GM19452 (cell line): ENCODE measurements around the gene CCDC192.
A peak's percentile ranks its signal among the peaks of the same experiment; 100 is the strongest.
"Not testable (repeated sequence)": the region's sequence is repeated elsewhere in the genome, so short reads cannot be mapped to it uniquely, and the experiment has no call there.

Experiments
- ATAC-seq: cut with Tn5 transposase; IDR thresholded peaks from one replicate; pipeline ENCODE4 v1.9.1; 2021; ENCODE audit not compliant: unreplicated experiment

The CCDC192 gene

DNA sequence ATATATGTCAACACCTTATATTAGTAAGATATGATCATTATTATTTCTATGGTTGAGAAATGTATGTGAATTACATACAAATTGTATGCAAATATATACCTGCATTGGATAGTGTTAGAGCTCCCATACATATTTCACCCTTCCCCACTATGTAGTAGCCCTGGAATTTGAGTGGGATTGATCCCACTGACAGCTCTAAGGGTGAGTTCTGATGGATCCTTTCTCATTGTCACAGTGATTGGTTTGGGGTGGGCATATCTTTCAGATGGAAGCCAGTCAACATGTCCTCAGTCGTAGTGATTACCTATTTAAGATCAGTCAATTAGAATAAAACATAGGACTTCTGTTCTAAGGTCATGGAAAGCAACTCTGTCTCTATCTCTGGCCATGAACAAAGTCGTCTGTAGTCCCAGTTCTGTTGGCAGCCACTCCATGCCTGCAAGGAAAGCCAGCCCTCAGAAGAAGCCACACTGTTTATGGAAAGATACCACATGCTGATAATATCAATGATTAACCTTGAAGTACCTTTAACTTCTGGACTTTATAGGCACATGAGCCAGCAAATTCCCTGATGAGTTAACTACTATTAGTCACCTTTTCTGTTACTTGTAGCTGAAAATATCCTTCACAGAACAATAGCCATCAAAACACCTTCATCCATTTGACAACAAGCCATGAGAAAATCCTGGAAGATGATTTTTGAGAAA lies 5.1 kb upstream of the CCDC192 start:
- no peak for ATAC-seq

DNA sequence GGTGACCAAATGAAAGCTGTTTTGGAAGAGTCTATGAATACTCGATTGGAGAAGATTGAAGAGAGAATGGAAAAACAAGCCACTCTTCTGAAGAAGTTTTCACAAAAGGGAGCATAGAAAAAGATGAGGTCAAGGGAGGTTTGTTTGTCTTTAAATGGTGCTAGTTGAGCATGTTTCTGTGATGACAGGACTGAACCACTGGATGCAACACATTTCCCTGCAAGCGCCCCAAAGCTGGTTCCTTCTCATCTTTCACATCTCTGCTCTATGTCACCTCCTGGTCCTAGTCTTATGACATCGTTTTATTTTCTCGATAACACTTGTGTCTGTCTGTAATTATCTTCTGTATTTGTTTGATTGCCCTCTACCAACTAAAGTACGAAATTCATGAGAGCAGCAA lies 3.8 kb upstream of the CCDC192 start:
- ATAC-seq: no peak

GRCh38 chr5:127700237-127700766 lies 2.9 kb upstream of the CCDC192 start:
- ATAC-seq: no peak

DNA sequence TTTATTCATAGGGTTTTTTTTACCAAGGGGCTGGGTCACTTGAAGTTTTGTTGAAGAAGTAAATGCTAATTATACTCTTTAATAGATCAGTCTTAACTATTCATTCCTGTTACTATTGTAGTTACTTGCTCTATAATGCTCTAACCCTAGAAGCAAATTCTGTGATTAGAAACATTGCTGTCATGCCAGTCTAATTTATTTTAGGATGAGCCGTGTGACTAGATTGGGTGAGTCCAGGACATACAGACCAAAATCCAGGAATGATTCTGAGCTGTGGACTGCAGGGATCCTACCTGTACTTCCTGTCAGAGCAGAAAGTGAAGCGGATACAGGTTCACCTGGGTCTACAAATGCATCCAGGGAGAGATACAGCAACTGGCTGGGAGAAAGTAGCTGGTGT lies 757 bp upstream of the CCDC192 start:
- ATAC-seq: no peak

DNA sequence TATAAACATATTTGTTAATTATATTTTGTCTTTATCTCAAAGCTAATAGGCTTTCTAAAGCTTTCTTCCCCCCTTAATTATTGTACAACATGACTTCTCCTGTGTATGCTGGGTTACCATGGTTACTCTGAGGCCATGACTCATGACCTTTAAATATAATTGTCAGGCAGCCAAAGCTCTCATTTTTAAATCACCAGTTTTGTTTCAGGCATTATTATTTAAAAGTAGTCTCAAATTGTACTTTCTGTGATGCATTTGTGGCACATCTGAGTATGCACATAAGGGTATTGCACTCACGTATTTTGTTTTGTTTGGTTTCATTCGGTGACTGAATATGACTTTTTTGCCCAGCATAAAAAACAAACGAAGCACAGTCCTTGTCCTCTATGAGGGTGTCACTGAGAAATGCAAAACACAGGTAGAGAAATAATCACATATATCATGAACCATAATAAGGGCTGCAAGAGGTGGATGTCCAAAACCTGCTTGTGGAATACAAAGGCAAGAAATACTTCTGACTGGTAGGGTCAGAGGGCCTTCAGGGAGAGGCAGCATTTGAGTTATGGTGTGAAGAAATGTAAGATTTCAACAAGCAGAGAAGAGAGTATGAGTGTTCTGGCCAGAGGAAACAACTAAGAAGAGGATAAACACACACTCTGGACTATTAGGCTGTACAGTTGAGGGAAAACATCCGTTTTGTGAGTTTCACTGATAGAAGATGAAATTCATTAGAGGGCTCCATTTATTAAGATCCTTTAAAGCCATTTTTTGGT lies 2.1 kb downstream of the CCDC192 start:
- ATAC-seq: no peak

- no peak for ATAC-seq
These were observed 3.5 kb downstream of the CCDC192 start for GRCh38 chr5:127706691-127707090.

DNA sequence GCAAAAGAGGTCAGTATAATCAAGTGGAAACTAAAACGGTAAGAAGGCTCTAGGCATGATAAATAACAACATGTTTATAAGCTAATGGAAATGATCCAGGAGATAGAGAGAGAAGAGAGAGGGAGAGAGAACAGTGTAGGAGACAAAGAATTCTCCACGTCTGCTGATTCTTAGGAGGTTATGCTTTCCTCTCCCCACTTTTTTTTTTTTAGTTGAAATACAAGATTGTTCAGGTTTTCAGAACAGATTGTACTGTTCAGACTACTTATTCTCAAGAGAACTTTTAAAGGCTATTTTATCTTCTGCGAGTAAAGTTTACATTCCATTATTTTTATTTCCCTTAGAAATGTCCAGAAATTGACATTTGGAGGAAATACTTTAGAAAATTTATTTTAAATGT lies 4.0 kb downstream of the CCDC192 start:
- ATAC-seq: no peak

- peak; percentile 56 for ATAC-seq
These were observed 9.9 kb downstream of the CCDC192 start for GRCh38 chr5:127713083-127713482.

GRCh38 chr5:127718181-127718580 lies 15.0 kb downstream of the CCDC192 start:
- no peak for ATAC-seq

DNA sequence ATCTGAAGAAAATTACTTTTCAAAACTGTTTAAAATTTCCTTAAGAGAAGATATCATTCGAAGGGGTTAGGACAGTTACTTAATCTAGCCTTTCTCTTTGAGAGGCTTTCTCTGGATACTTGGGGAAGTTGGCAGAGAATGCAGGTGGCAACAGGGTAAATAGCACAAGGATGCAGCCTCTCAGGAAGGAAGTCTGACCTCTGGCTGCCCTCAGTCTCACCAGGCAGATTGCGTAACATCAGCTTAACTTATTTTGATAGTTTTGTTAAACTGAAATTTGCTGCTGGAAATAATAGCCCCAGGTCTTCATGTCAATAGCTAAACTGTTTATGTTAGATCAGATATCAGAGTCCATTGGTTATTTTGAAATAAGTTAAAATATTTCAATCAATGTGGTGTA lies 20.4 kb downstream of the CCDC192 start:
- ATAC-seq: no peak

DNA sequence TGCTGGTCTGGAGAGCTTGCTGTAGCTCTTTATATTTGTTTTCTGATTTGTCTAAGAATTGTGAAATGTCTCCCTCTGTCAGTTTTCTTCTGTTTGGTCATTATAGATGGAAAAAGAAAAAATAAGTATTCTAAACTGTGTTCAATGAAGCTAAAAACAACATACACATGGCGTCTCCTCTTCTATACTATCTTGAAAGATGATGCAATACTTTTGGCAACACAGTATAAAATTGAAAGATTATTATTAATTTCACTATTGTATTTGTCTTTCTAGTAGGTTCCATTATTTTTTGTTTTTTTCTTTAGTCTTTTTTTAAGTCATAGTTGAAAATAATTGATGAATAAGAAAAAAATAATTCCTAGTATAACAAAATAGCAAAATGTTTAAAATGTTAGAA lies 22.5 kb downstream of the CCDC192 start:
- ATAC-seq: no peak

DNA sequence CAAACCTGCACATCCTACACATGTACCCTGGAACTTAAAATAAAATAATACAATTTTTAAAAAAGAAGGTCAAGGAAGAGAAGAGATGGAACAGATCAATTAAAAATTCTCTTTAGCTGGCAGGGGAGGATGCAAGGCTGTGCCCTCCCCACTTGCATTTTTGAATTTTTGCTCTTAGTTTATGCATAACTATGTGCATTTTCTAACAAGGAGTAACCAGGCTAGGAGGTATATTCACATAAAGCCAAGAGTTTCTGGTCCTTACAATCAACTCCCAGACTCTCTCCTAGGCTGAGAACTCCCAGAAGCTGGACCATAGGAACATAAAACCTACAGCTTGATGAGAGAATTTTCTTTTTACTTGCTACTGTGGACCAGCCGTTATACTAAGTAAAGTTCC lies 29.8 kb downstream of the CCDC192 start:
- no peak for ATAC-seq

DNA sequence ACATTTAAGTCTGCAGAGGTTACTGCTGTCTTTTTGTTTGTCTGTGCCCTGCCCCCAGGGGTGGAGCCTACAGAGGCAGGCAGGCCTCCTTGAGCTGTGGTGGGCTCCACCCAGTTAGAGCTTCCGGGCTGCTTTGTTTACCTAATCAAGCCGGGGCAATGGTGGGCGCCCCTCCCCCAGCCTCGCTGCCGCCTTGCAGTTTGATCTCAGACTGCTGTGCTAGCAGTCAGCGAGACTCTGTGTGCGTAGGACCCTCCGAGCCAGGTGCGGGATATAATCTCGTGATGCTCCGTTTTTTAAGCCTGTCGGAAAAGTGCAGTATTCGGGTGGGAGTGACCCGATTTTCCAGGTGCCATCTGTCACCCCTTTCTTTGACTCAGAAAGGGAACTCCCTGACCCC lies 36.2 kb downstream of the CCDC192 start:
- not testable (repeated sequence) for ATAC-seq

GRCh38 chr5:127739807-127740384 lies 36.7 kb downstream of the CCDC192 start:
- ATAC-seq: no peak

DNA sequence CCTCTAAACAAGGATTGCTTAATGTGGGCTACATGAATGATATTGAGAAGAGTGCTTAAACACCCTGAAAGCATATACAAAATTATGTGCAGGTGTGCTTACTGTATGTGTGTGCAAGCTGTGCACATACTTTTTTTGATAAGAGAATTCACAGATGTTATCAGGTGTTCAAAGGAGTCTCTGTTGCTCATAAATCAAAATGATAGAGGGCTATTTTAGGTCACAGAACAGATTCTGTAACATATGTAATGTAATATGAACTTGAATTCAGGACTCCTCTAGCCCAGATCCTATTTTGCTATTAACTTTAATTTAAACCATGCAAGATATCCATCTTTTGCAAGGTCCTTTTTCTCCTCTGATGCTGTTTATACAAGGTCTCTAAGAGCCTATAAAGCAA lies 38.2 kb downstream of the CCDC192 start:
- ATAC-seq: no peak

DNA sequence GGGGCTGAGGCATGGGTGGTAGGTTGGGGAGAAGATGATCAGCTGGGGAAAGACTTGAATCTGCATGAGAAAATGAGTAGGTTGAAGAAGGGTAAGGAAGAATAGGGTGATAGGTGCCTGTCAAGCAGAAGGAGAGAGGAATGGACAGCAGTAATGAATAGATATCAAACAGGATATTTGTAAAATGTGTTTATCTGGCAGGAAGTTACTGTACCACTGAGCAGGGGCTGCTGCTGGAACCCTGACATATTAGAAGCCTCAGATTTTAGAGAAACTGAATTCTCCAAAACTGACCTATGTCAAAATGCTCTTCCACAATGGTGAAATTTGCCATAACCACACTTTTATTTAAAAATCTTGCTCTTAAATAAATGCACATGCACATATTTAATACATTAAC lies 41.0 kb downstream of the CCDC192 start:
- no peak for ATAC-seq

- no peak for ATAC-seq
These were observed 43.6 kb downstream of the CCDC192 start for GRCh38 chr5:127746756-127747155.

DNA sequence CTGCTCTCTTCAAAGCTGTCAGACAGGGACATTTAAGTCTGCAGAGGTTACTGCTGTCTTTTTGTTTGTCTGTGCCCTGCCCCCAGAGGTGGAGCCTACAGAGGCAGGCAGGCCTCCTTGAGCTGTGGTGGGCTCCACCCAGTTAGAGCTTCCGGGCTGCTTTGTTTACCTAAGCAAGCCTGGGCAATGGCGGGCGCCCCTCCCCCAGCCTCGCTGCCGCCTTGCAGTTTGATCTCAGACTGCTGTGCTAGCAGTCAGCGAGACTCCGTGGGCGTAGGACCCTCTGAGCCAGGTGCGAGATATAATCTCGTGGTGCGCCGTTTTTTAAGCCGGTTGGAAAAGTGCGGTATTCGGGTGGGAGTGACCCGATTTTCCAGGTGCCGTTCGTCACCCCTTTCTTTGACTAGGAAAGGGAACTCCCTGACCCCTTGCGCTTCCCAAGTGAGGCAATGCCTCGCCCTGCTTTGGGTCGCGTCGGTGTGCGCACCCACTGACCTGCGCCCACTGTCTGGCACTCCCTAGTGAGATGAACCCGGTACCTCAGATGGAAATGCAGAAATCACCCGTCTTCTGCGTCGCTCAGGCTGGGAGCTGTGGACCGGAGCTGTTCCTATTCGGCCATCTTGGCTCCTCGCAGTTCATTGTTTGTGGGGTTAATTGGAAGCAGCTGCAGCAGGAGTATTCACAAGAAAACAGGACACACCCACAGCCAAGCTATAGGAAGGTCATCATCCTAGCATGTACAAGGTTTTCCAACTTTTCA lies 49.5 kb downstream of the CCDC192 start:
- not testable (repeated sequence) for ATAC-seq

DNA sequence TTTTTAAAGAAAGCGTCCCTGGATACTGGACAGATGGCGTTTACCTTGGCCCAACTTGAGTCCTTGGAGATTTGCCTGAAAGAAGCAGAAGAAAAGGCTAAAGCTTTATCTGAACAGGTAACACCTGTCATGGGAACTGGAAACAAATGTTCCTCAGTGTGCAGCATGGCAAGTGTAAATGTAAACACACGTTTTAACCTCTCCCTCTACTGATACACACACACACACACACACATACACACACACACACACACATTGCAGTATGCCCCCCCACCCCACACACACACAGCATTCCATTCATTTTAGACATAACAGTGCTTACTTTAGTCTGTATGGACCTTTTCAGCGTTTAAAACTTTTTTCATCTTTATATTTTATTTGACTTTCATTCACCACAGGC lies 51.1 kb downstream of the CCDC192 start:
- ATAC-seq: no peak

DNA sequence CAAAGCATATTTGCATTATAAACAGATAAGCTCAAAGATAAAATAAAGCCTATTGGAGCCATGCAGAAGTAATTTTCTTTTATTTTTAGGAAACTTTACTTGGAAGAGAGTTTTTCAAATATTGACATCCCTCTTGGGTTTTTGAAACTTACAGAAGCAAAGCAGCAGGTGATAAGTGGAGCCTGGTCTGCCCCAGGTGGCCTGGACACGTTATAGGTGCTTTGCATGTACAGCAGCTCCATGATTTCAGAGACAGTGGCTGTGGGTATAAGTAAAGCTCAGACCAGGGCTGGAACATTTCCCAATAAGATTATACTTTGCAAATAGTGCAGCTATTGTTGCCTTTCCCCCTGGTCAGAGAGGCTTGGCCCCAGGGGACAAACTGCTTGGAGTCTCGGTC lies 51.5 kb downstream of the CCDC192 start:
- ATAC-seq: no peak

DNA sequence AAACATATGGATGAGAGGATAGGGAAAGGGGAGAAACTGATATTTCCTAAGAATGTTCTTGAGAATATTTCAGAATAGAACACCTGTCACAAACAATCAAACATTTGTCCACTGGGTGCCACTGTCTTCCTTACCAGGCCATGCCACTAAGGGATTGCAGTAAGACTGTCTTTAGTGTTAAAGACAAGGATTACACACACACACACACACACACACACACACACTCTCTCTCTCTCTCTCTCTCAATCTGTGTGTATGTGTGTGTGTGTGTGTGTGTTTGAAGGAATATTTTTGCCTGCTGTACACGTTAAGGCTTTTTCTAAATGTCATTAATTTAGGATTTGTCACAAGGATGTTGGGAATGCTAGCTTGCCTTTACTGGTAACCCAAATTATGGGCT lies 54.4 kb downstream of the CCDC192 start:
- peak; percentile 86 for ATAC-seq
